H1 (cell line): ENCODE data around the gene CCL1. TPM values are rescaled to one million over a fixed set of nuclear protein-coding genes. Genes with fewer than 3 reads are reported as not detected.

Experiments
- POLR2A ChIP-seq, 2 experiments: IDR thresholded peaks; 1 replicate in 1 of 2; 2 replicates in 1 of 2; pipeline ENCODE4 v1.6.1; 2011; ENCODE audit warnings: low read depth in 2 of 2, low read length in 2 of 2, mild to moderate bottlenecking in 2 of 2; ENCODE audit errors: control extremely low read depth in 1 of 2
- polyA plus RNA-seq, 7 experiments: library from polyadenylated mRNA; depleted of rRNA in 3 of 7; stranded (reverse) in 5 of 7; unstranded in 2 of 7; fragments of >200 nt in 5 of 7; fragments of 200-250 nt in 2 of 7; gene quantifications; 1 replicate in 5 of 7; 2 replicates in 1 of 7; 4 replicates in 1 of 7; pipeline versions ENCODE4 v1.2.1 to v1.2.3, GENCODE V29; 2011 to 2013; ENCODE audit warnings: missing spikeins in 2 of 7, mixed read lengths in 2 of 7
- total RNA-seq: library from RNA; stranded (reverse); fragmentation: NEBNext Ultra II Directional; extraction: Animal tissue kit (Norgen Biotek cat#: 25700); gene quantifications from 2 replicates; pipeline ENCODE4 v1.2.1, GENCODE V29; 2021
- TF ChIP-seq, protein P1 (sequence below): IDR thresholded peaks from 2 replicates; pipeline ENCODE4 v1.6.1; 2011; ENCODE audit warnings: low read length, improper control_type of control experiment

CCL1 gene
- total and polyA plus RNA-seq, 2 of the 8 experiments (the other 6 are each of a cell fraction or from before 2014, with no cell fraction given), result not detected

DNA sequence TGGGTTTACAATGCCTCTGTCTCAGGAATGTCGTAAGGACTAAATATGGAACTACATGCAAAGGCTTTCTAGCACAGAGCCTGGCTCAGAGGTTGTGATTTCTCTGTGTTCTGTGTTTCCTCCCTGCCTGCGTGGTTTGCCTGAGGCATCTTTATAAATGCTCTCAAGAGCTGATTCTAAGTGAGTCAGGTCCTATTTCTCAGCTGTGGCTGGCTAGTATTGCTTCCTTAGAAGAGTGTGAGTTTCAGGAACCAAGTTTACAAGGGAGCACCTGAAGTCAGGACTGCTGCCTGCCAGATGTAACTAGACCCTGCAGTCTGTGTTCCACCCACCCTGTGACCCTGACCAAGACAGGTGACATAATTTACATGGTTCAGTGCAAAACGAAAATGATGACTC is 8.0 kb upstream of the CCL1 start (continued):
- TF ChIP-seq, protein P1, sequence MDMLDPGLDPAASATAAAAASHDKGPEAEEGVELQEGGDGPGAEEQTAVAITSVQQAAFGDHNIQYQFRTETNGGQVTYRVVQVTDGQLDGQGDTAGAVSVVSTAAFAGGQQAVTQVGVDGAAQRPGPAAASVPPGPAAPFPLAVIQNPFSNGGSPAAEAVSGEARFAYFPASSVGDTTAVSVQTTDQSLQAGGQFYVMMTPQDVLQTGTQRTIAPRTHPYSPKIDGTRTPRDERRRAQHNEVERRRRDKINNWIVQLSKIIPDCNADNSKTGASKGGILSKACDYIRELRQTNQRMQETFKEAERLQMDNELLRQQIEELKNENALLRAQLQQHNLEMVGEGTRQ, result no peak
- TF ChIP-seq POLR2A (IDR thresholded peaks at IDR 0.05; ENCODE audit: control extremely low read depth in 1 of 2, low read depth in 2 of 2, low read length in 2 of 2), result no peak
